Astrocyte (in vitro differentiated cells and primary cell): Measurements from ENCODE around the gene CNGA1. TPM values are rescaled to one million over a fixed set of nuclear protein-coding genes. Genes with fewer than 3 reads are reported as not detected.

Experiments used
- DNase-seq: peaks from one replicate; pipeline ENCODE4 v3.0.0-alpha.2; 2010; ENCODE audit warnings: low read depth
- FAIRE-seq: peaks from 2 replicates; lab custom pipeline; 2011; peaks lifted over from hg19 to GRCh38; lab: Jason Lieb, UNC
- H2AFZ ChIP-seq: 2 replicates; pipeline ENCODE4 v1.6.0; 2012; ENCODE audit warnings: low read depth, low read length, inconsistent platforms
- H3K27ac ChIP-seq: 2 replicates; pipeline ENCODE4 v1.5.1; 2011; ENCODE audit warnings: low read depth, low read length, inconsistent platforms
- H3K27me3 ChIP-seq: 2 replicates; pipeline ENCODE4 v1.6.0; 2011; ENCODE audit warnings: low read length, inconsistent platforms; ENCODE audit not compliant: insufficient read depth
- H3K36me3 ChIP-seq: 2 replicates; pipeline ENCODE4 v1.5.1; 2011; ENCODE audit warnings: low read length, inconsistent platforms; ENCODE audit not compliant: insufficient read depth
- H3K4me1 ChIP-seq: 2 replicates; pipeline ENCODE4 v1.5.1; 2011; ENCODE audit warnings: low read length, inconsistent platforms; ENCODE audit not compliant: insufficient read depth
- H3K4me2 ChIP-seq: 2 replicates; pipeline ENCODE4 v1.6.0; 2012; ENCODE audit warnings: low read length, inconsistent platforms
- H3K4me3 ChIP-seq: 2 replicates; pipeline ENCODE4 v1.5.1; 2011; ENCODE audit warnings: low read depth, mild to moderate bottlenecking, low read length, inconsistent platforms; ENCODE audit not compliant: insufficient read depth
- H3K79me2 ChIP-seq: 2 replicates; pipeline ENCODE4 v1.6.0; 2012; ENCODE audit warnings: mild to moderate bottlenecking, low read length, inconsistent platforms; ENCODE audit not compliant: insufficient read depth
- H3K9ac ChIP-seq: 2 replicates; pipeline ENCODE4 v1.6.0; 2012; ENCODE audit warnings: mild to moderate bottlenecking, low read length, inconsistent platforms
- H3K9me3 ChIP-seq: 2 replicates; pipeline ENCODE4 v1.5.1; 2012; ENCODE audit warnings: low read depth, mild to moderate bottlenecking, low read length, inconsistent platforms; ENCODE audit not compliant: insufficient read depth
- H4K20me1 ChIP-seq: 2 replicates; pipeline ENCODE4 v1.6.0; 2012; ENCODE audit warnings: low read length, inconsistent platforms; ENCODE audit not compliant: insufficient read depth
- H3K27ac Mint-ChIP-seq: one replicate; pipeline ENCODE4 v1.8.0; 2021; ENCODE audit warnings: mild to moderate bottlenecking, mixed read lengths; ENCODE audit not compliant: unreplicated experiment
- H3K27me3 Mint-ChIP-seq: one replicate; pipeline ENCODE4 v1.8.0; 2021; ENCODE audit warnings: low read depth, mixed read lengths; ENCODE audit not compliant: unreplicated experiment
- H3K36me3 Mint-ChIP-seq: one replicate; pipeline ENCODE4 v1.8.0; 2021; ENCODE audit warnings: low read depth, mixed read lengths; ENCODE audit not compliant: unreplicated experiment
- H3K4me1 Mint-ChIP-seq: one replicate; pipeline ENCODE4 v1.8.0; 2021; ENCODE audit warnings: low read depth, mixed read lengths; ENCODE audit not compliant: unreplicated experiment
- H3K4me3 Mint-ChIP-seq: one replicate; pipeline ENCODE4 v1.8.0; 2021; ENCODE audit warnings: mild to moderate bottlenecking, moderate library complexity, mixed read lengths; ENCODE audit not compliant: unreplicated experiment
- H3K9me3 Mint-ChIP-seq: one replicate; pipeline ENCODE4 v1.8.0; 2021; ENCODE audit warnings: mild to moderate bottlenecking, mixed read lengths; ENCODE audit not compliant: unreplicated experiment
- CTCF ChIP-seq: IDR thresholded peaks from 2 replicates; pipeline ENCODE4 v1.5.1; 2011; ENCODE audit warnings: low read depth, mild to moderate bottlenecking, inconsistent platforms, low read length, moderate library complexity; ENCODE audit not compliant: insufficient read depth
- EZH2 ChIP-seq: IDR thresholded peaks from 2 replicates; pipeline ENCODE4 v1.6.1; 2012; ENCODE audit warnings: mild to moderate bottlenecking, low read length, inconsistent platforms; ENCODE audit not compliant: insufficient read depth
- total RNA-seq: library from RNA; stranded (reverse); gene quantifications from 2 replicates; pipeline ENCODE4 v1.2.1, GENCODE V29; 2021

Gene CNGA1
- total RNA-seq, 1 donor from 2014 or later: not detected

- H2AFZ ChIP-seq: no peak overlapping the region
- Mint-ChIP-seq H3K36me3 (no peaks in the 10 kb centered on the region), H3K27me3 (no peaks in the 10 kb centered on the region), H3K4me1 (no peaks in the 10 kb centered on the region), H3K4me3 (no peak overlapping the region), H3K27ac (no peak overlapping the region), H3K9me3 (no peaks in the 10 kb centered on the region)
- H3K9me3 ChIP-seq: no peaks in the 10 kb centered on the region
- FAIRE-seq: no peak
- H3K79me2 ChIP-seq: no peaks in the 10 kb centered on the region
- DNase-seq: no peak
- H3K4me3 ChIP-seq: no peak overlapping the region
- H3K36me3 ChIP-seq: no peaks in the 10 kb centered on the region
- no peaks in the 10 kb centered on the region for H4K20me1 ChIP-seq
- no peak overlapping the region for H3K4me2 ChIP-seq
- TF ChIP-seq EZH2: no peak
- TF ChIP-seq CTCF: no peak
- H3K27ac ChIP-seq: no peak overlapping the region
- H3K4me1 ChIP-seq: no peaks in the 10 kb centered on the region
- H3K27me3 ChIP-seq: no peaks in the 10 kb centered on the region
- no peak overlapping the region for H3K9ac ChIP-seq
Observed at GRCh38 chr4:47974566-47974965, 41.9 kb downstream of the CNGA1 start.

- H3K4me1 ChIP-seq: no peaks in the 10 kb centered on the region
- Mint-ChIP-seq H3K36me3 (no peaks in the 10 kb centered on the region), H3K27ac (no peak overlapping the region), H3K4me3 (no peak overlapping the region), H3K9me3 (peaks cover 2% of the 10 kb centered on the region), H3K4me1 (no peaks in the 10 kb centered on the region), H3K27me3 (no peaks in the 10 kb centered on the region)
- H3K9me3 ChIP-seq: no peaks in the 10 kb centered on the region
- DNase-seq: no peak
- no peak overlapping the region for H3K27ac ChIP-seq
- no peak for FAIRE-seq
- no peak overlapping the region for H3K9ac ChIP-seq
- no peak overlapping the region for H2AFZ ChIP-seq
- no peaks in the 10 kb centered on the region for H3K79me2 ChIP-seq
- no peaks in the 10 kb centered on the region for H3K36me3 ChIP-seq
- no peak overlapping the region for H3K4me3 ChIP-seq
- TF ChIP-seq CTCF: no peak
- TF ChIP-seq EZH2: no peak
- H3K27me3 ChIP-seq: no peaks in the 10 kb centered on the region
- no peak overlapping the region for H3K4me2 ChIP-seq
- no peaks in the 10 kb centered on the region for H4K20me1 ChIP-seq
Observed at GRCh38 chr4:47972721-47973120, 43.8 kb downstream of the CNGA1 start.

- no peak overlapping the region for H3K4me2 ChIP-seq
- H3K36me3 Mint-ChIP-seq: no peaks in the 10 kb centered on the region
- no peak for TF ChIP-seq CTCF
- TF ChIP-seq EZH2: no peak
- no peaks in the 10 kb centered on the region for H3K27me3 Mint-ChIP-seq
- H3K79me2 ChIP-seq: no peaks in the 10 kb centered on the region
- no peak overlapping the region for H3K9ac ChIP-seq
- H3K4me1 Mint-ChIP-seq: no peaks in the 10 kb centered on the region
- H3K9me3 ChIP-seq: no peaks in the 10 kb centered on the region
- H3K4me3 ChIP-seq: no peak overlapping the region
- no peaks in the 10 kb centered on the region for H3K36me3 ChIP-seq
- no peak for FAIRE-seq
- no peak overlapping the region for H3K27ac ChIP-seq
- H4K20me1 ChIP-seq: no peaks in the 10 kb centered on the region
- DNase-seq: no peak
- H3K27ac Mint-ChIP-seq: no peak overlapping the region
- H3K4me3 Mint-ChIP-seq: no peak overlapping the region
- no peaks in the 10 kb centered on the region for H3K27me3 ChIP-seq
- H3K4me1 ChIP-seq: no peaks in the 10 kb centered on the region
- H3K9me3 Mint-ChIP-seq: peaks cover 2% of the 10 kb centered on the region
- H2AFZ ChIP-seq: no peak overlapping the region
Observed at GRCh38 chr4:47972181-47972580, 44.3 kb downstream of the CNGA1 start.
